ENCODE results near the gene UBE2G1.
"Not testable (repeated sequence)": the region's sequence is repeated elsewhere in the genome, so short reads cannot be mapped to it uniquely, and the experiment has no call there.

Gene UBE2G1

GRCh38 chr17:4387137-4387536, 20.7 kb upstream of the UBE2G1 start:
- no peak overlapping the region for H3K4me2 ChIP-seq (ENCODE audit: low read length)
- TF ChIP-seq CTCF (IDR thresholded peaks at IDR 0.05) = no peak
- H2AFZ ChIP-seq = no peak overlapping the region
- no peaks in the 10 kb centered on the region for H3K4me1 ChIP-seq
- no peak overlapping the region for H3K27ac ChIP-seq
- no peak overlapping the region for H3K4me3 ChIP-seq (ENCODE audit: low read depth, low read length)
- no peaks in the 10 kb centered on the region for H3K36me3 ChIP-seq (ENCODE audit: control insufficient read depth, insufficient read depth, low read length)
- H3K9me3 ChIP-seq (ENCODE audit: control insufficient read depth, low read length) = no peaks in the 10 kb centered on the region
- H3K27me3 ChIP-seq (ENCODE audit: control insufficient read depth, insufficient read depth, low read length) = no peaks in the 10 kb centered on the region
- no peak overlapping the region for H3K9ac ChIP-seq
- H3K79me2 ChIP-seq = no peaks in the 10 kb centered on the region

GRCh38 chr17:4386406-4386805, 19.9 kb upstream of the UBE2G1 start:
- no peak for TF ChIP-seq CTCF (IDR thresholded peaks at IDR 0.05)
- Histone ChIP-seq H3K9me3 (ENCODE audit: control insufficient read depth, low read length) (no peaks in the 10 kb centered on the region), H3K9ac (no peak overlapping the region), H3K4me1 (no peaks in the 10 kb centered on the region), H3K4me2 (ENCODE audit: low read length) (no peak overlapping the region), H3K27me3 (ENCODE audit: control insufficient read depth, insufficient read depth, low read length) (no peaks in the 10 kb centered on the region), H2AFZ (no peak overlapping the region), H3K36me3 (ENCODE audit: control insufficient read depth, insufficient read depth, low read length) (no peaks in the 10 kb centered on the region), H3K79me2 (no peaks in the 10 kb centered on the region), H3K27ac (no peak overlapping the region), H3K4me3 (ENCODE audit: low read depth, low read length) (no peak overlapping the region)

- H3K4me1 ChIP-seq = no peaks in the 10 kb centered on the region
- H3K4me2 ChIP-seq (ENCODE audit: low read length) = no peak overlapping the region
- H3K79me2 ChIP-seq = no peaks in the 10 kb centered on the region
- no peak for TF ChIP-seq CTCF (IDR thresholded peaks at IDR 0.05)
- no peaks in the 10 kb centered on the region for H3K27me3 ChIP-seq (ENCODE audit: control insufficient read depth, insufficient read depth, low read length)
- H3K9me3 ChIP-seq (ENCODE audit: control insufficient read depth, low read length) = no peaks in the 10 kb centered on the region
- H3K9ac ChIP-seq = no peak overlapping the region
- no peaks in the 10 kb centered on the region for H3K36me3 ChIP-seq (ENCODE audit: control insufficient read depth, insufficient read depth, low read length)
- H3K4me3 ChIP-seq (ENCODE audit: low read depth, low read length) = no peak overlapping the region
- H2AFZ ChIP-seq = peak overlapping the region; percentile 42
- H3K27ac ChIP-seq = no peak overlapping the region
Observed at GRCh38 chr17:4381690-4382671, 15.5 kb upstream of the UBE2G1 start.

- Histone ChIP-seq H3K9me3 (ENCODE audit: control insufficient read depth, low read length) (no peaks in the 10 kb centered on the region), H3K9ac (no peak overlapping the region), H3K4me2 (ENCODE audit: low read length) (no peak overlapping the region), H3K4me3 (ENCODE audit: low read depth, low read length) (no peak overlapping the region), H3K36me3 (ENCODE audit: control insufficient read depth, insufficient read depth, low read length) (no peaks in the 10 kb centered on the region), H3K27ac (no peak overlapping the region), H2AFZ (no peak overlapping the region), H3K79me2 (no peaks in the 10 kb centered on the region), H3K4me1 (no peaks in the 10 kb centered on the region), H3K27me3 (ENCODE audit: control insufficient read depth, insufficient read depth, low read length) (no peaks in the 10 kb centered on the region)
- no peak for TF ChIP-seq CTCF (IDR thresholded peaks at IDR 0.05)
Observed at GRCh38 chr17:4378626-4379025, 12.2 kb upstream of the UBE2G1 start.

GRCh38 chr17:4377247-4377646, 10.8 kb upstream of the UBE2G1 start:
- not testable (repeated sequence) for H2AFZ ChIP-seq; H3K4me1 ChIP-seq; H3K27me3 ChIP-seq (ENCODE audit: control insufficient read depth, insufficient read depth, low read length); H3K9me3 ChIP-seq (ENCODE audit: control insufficient read depth, low read length); H3K36me3 ChIP-seq (ENCODE audit: control insufficient read depth, insufficient read depth, low read length); H3K27ac ChIP-seq; H3K4me3 ChIP-seq (ENCODE audit: low read depth, low read length); H3K9ac ChIP-seq; H3K79me2 ChIP-seq; H3K4me2 ChIP-seq (ENCODE audit: low read length)

- not testable (repeated sequence) for H3K4me1 ChIP-seq; H2AFZ ChIP-seq; H3K79me2 ChIP-seq; H3K27me3 ChIP-seq (ENCODE audit: control insufficient read depth, insufficient read depth, low read length); H3K27ac ChIP-seq; H3K4me2 ChIP-seq (ENCODE audit: low read length); H3K9ac ChIP-seq; H3K4me3 ChIP-seq (ENCODE audit: low read depth, low read length); H3K36me3 ChIP-seq (ENCODE audit: control insufficient read depth, insufficient read depth, low read length); H3K9me3 ChIP-seq (ENCODE audit: control insufficient read depth, low read length)
Observed at GRCh38 chr17:4375796-4376440, 9.4 kb upstream of the UBE2G1 start.
